ENCODE results near the gene VPREB3. TPM values are rescaled to one million over a fixed set of nuclear protein-coding genes. Genes with fewer than 3 reads are reported as not detected.

VPREB3 gene
- total RNA-seq, 1 donor from 2014 or later, result not detected

DNA sequence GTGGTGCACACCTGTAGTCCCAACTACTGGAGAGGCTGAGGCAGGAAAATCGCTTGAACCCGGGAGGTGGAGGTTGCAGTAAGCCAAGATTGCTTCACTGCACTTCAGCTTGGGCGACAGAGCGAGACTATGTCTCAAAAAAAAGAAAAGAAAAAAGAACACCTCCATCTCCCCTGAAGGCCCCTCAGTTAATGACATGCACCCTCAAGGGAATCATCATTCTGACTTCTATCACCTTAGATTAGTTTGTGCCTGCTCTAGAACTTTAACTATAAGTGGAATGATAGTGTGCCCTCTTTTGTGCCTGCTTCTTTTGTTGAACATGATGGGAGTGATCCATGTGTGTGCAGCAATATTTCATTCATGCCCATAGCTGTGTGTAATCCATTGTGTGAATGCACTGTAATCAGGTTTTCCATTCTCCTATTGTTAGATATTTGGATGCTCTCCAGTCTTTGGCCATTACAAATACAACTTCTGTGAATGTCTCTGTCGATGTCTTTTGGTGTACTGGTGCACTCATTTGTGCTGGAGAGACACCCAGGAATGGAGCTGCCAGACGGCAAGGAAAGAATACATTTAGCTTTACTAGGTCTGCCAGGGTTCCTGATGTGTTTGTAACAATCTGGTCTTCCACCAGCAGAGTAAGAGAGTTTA is 883 bp upstream of the VPREB3 start:
- TF ChIP-seq, protein P1, sequence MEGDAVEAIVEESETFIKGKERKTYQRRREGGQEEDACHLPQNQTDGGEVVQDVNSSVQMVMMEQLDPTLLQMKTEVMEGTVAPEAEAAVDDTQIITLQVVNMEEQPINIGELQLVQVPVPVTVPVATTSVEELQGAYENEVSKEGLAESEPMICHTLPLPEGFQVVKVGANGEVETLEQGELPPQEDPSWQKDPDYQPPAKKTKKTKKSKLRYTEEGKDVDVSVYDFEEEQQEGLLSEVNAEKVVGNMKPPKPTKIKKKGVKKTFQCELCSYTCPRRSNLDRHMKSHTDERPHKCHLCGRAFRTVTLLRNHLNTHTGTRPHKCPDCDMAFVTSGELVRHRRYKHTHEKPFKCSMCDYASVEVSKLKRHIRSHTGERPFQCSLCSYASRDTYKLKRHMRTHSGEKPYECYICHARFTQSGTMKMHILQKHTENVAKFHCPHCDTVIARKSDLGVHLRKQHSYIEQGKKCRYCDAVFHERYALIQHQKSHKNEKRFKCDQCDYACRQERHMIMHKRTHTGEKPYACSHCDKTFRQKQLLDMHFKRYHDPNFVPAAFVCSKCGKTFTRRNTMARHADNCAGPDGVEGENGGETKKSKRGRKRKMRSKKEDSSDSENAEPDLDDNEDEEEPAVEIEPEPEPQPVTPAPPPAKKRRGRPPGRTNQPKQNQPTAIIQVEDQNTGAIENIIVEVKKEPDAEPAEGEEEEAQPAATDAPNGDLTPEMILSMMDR (IDR thresholded peaks at IDR 0.05; ENCODE audit: unreplicated experiment), result no peak
- Mint-ChIP-seq H3K36me3 (no peaks in the 10 kb centered on the region), H3K9me3 (no peaks in the 10 kb centered on the region), H3K4me1 (peaks cover 12% of the 10 kb centered on the region), H3K27ac (no peak overlapping the region), H3K4me3 (no peak overlapping the region), H3K27me3 (ENCODE audit: low read depth) (no peaks in the 10 kb centered on the region)
- no peak for DNase-seq (ENCODE audit: low spot score in 2 of 2, unreplicated experiment in 2 of 2)

DNA sequence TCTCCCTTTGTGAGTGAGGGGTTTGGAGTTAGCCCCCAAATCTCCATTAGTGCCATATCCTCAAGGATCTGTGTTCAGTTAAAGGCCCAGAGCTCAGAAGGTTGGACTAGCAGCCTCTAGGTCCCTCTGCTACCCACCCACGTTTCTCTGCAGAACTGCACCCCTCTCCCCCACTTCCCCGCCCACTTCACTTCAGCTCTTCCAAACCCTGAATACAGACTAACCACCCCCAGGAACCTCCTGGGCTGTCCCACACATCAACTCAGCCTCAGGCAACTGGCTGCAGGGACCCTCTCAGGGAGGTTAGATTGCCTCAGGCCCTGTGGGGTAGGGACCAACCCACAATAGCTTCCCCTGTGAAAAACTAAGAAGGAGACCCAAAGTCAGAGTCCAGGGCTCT is 840 bp downstream of the VPREB3 start:
- no peak for DNase-seq (ENCODE audit: low spot score in 2 of 2, unreplicated experiment in 2 of 2)
- Mint-ChIP-seq H3K27me3 (ENCODE audit: low read depth) (no peaks in the 10 kb centered on the region), H3K4me1 (peaks cover 18% of the 10 kb centered on the region), H3K27ac (peak overlapping the region; percentile 9), H3K36me3 (no peaks in the 10 kb centered on the region), H3K9me3 (no peaks in the 10 kb centered on the region), H3K4me3 (peak overlapping the region; percentile 13)
- TF ChIP-seq, protein P1 (IDR thresholded peaks at IDR 0.05; ENCODE audit: unreplicated experiment), result no peak

DNA sequence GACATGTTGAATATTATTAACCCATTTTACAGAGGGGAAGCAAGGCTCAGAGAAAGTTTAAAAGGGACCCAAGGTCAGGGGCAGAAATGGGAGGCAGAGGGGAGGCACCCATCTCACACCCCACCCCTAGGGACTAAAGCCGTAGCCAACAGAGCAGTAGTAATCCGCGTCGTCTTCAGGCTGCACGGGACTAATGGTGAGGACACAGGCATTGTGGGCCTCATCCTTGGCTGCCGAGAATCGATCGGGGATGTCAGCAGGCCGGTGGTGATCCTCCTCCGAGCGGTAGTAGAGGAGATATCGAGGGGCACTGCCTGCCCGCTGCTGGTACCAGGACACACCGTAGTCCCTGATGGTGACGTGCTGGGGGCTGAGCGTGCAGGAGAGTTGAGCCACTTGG is 1.5 kb downstream of the VPREB3 start:
- Mint-ChIP-seq H3K4me1 (peaks cover 18% of the 10 kb centered on the region), H3K27ac (no peak overlapping the region), H3K4me3 (peak overlapping the region; percentile 57), H3K27me3 (ENCODE audit: low read depth) (no peaks in the 10 kb centered on the region), H3K36me3 (no peaks in the 10 kb centered on the region), H3K9me3 (no peaks in the 10 kb centered on the region)
- DNase-seq (ENCODE audit: low spot score in 2 of 2, unreplicated experiment in 2 of 2), result no peak
- TF ChIP-seq, protein P1 (IDR thresholded peaks at IDR 0.05; ENCODE audit: unreplicated experiment), result no peak

DNA sequence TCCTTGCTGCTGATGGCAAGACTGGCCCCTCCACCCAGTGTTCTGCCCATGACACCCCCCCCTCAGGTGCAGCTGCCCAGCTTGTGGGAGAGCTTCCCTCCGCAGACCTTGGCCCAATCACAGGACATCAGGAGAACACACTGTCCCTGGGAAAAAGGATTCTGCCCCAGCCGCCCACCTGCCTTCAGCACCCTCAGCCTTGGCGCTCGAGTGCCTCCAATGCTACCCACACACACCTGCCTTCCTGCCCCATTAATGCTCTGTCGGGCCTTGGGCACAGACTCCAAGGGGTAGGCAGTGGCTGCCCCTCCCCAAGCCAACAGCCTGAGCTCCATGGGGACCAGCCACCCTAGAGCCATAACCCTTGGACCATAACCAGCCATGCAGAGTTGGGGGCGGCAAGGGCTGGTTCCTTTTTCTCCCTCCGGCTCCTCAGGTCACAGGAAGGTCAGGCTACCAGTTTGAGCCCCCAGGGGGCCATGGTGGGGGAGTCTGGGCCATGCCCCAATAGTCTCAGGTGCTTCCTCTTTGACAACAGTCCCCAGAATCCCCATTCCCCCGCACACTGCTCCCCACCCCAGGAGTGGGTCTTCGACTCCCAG is 2.0 kb downstream of the VPREB3 start:
- H3K36me3 Mint-ChIP-seq, result no peaks in the 10 kb centered on the region
- no peak for DNase-seq (ENCODE audit: low spot score in 2 of 2, unreplicated experiment in 2 of 2)
- peak overlapping the region; percentile 57 for H3K4me3 Mint-ChIP-seq
- peaks cover 18% of the 10 kb centered on the region for H3K4me1 Mint-ChIP-seq
- H3K27ac Mint-ChIP-seq, result peak overlapping the region; percentile 71
- TF ChIP-seq, protein P1 (IDR thresholded peaks at IDR 0.05; ENCODE audit: unreplicated experiment), result no peak
- H3K9me3 Mint-ChIP-seq, result no peaks in the 10 kb centered on the region
- no peaks in the 10 kb centered on the region for H3K27me3 Mint-ChIP-seq (ENCODE audit: low read depth)

DNA sequence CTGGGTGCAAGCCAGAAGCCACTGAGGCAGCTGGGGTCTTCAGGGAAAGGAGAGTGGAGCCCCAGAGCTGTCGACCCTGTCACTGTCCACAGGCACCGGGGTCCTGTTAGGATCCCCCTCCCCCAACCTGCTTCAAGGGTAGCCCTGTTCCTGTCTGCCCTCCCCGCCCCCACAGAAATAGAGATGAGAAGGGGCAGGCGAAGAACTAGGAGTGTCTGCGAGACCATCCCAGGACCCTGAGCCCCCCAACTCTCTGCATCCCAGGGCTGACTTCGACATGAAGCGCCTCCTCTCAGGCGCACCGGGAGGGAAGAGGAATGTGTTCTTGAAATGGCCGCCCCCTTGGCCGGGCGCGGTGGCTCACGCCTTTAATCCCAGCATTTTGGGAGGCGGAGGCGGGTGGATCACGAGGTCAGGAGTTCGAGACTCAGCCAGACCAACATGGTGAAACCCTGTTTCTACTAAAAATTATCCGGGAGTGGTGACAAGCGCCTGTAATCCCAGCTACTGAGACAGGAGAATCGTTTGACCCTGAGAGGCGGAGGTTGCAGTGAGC is 2.7 kb downstream of the VPREB3 start:
- H3K4me1 Mint-ChIP-seq, result peaks cover 18% of the 10 kb centered on the region
- DNase-seq (ENCODE audit: low spot score in 2 of 2, unreplicated experiment in 2 of 2), result no peak

More for the DNA sequence above, 2.7 kb downstream of the VPREB3 start:
- Mint-ChIP-seq H3K27me3 (ENCODE audit: low read depth) (no peaks in the 10 kb centered on the region), H3K9me3 (no peaks in the 10 kb centered on the region), H3K4me3 (peak overlapping the region; percentile 74), H3K27ac (peak overlapping the region; percentile 90), H3K36me3 (peaks cover 4% of the 10 kb centered on the region)
- TF ChIP-seq, protein P1 (IDR thresholded peaks at IDR 0.05; ENCODE audit: unreplicated experiment), result no peak
